Tibial artery (tissue), 4 donors: ENCODE measurements around the gene ARAP1.

Experiments
- DNase-seq, 2 donors: peaks; one replicate each; pipeline ENCODE4 v3.0.0-alpha.2; 2019
- H3K27ac ChIP-seq, 2 donors: fragments of 200-600 bp; sonication (generic) in 1 of 2; 1 replicate in 1 of 2; 2 replicates in 1 of 2; pipeline ENCODE4 v1.5.1; 2018 to 2019; ENCODE audit warnings: mild to moderate bottlenecking in 1 of 2
- H3K27me3 ChIP-seq, 2 donors: fragments of 200-600 bp; sonication (generic) in 1 of 2; one replicate each; pipeline versions ENCODE4 v1.5.1 to v1.6.0; 2016 to 2019
- H3K36me3 ChIP-seq, 3 donors: fragments of 200-600 bp; sonication (generic) in 2 of 3; one replicate each; pipeline ENCODE4 v1.5.1; 2016 to 2019; ENCODE audit warnings: mild to moderate bottlenecking in 2 of 3
- H3K4me1 ChIP-seq, 4 donors: fragments of 200-600 bp; sonication (generic) in 2 of 4; 1 replicate in 3 of 4; 2 replicates in 1 of 4; pipeline ENCODE4 v1.5.1; 2016 to 2019
- H3K4me3 ChIP-seq, 2 donors: fragments of 200-600 bp; sonication (generic) in 1 of 2; 1 replicate in 1 of 2; 2 replicates in 1 of 2; pipeline ENCODE4 v1.5.1; 2018 to 2019; ENCODE audit warnings: mild to moderate bottlenecking in 2 of 2
- H3K9me3 ChIP-seq, 3 donors: fragments of 200-600 bp; sonication (generic) in 1 of 3; one replicate each; pipeline ENCODE4 v1.5.1; 2016 to 2019
- intact Hi-C: fragments of 100-400 bp; cut with DNase I; formaldehyde crosslinking; loops from one replicate; pipeline ENCODE4 v1.15.0; 2023; ENCODE audit warnings: low total_unique reads
- TF ChIP-seq, protein P1 (sequence below), 2 experiments: fragments of 200-600 bp in 1 of 2; fragments of 450-650 bp in 1 of 2; IDR thresholded peaks; one replicate each; pipeline ENCODE4 v1.5.1; 2017 to 2019; ENCODE audit warnings: antibody characterized with exemption in 2 of 2, mild to moderate bottlenecking in 1 of 2, moderate library complexity in 1 of 2

ARAP1 gene

DNA sequence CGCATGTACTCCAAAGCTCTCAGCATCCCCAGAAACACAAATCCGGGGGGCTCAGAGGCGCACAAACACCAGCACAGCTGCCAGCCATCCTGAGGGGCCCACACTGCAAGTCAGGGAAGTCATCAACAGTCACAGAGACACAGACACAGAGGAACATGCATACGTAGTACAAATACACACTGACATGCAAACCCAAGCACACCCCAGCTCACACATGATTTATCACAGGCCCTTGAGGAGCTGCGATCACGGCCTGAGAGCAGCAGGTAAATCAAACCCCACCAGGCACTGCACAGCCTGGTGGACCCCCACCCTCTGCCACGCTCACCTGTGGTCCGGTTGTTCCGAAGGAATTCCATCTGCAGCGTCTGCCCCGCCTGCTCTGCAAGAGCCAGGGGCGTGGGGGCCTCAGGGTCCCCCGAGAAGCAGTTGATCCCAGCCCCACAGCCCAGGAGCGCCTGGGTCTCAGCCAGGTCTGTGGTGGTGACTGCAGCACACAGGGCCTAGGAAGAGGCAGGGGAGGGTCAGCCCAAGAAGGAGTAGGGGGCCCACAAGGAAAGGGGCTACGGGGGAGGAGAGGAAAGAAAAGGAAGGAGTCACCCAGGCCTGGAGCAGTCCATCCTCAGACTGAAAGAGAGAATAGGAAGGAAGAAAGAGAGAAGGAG is 49.5 kb downstream of the ARAP1 start:
- Histone ChIP-seq H3K27ac (peak overlapping the region in 1 of 2 donors; percentile 29), H3K4me3 (no peak overlapping the region), H3K4me1 (peaks cover 0 to 20% (median 13%) of the 10 kb centered on the region in 4 donors), H3K36me3 (peaks cover 45 to 99% (median 60%) of the 10 kb centered on the region in 3 donors), H3K27me3 (no peaks in the 10 kb centered on the region), H3K9me3 (no peaks in the 10 kb centered on the region)
- no peak for DNase-seq
- intact Hi-C loops: no loop called here
- TF ChIP-seq, protein P1, sequence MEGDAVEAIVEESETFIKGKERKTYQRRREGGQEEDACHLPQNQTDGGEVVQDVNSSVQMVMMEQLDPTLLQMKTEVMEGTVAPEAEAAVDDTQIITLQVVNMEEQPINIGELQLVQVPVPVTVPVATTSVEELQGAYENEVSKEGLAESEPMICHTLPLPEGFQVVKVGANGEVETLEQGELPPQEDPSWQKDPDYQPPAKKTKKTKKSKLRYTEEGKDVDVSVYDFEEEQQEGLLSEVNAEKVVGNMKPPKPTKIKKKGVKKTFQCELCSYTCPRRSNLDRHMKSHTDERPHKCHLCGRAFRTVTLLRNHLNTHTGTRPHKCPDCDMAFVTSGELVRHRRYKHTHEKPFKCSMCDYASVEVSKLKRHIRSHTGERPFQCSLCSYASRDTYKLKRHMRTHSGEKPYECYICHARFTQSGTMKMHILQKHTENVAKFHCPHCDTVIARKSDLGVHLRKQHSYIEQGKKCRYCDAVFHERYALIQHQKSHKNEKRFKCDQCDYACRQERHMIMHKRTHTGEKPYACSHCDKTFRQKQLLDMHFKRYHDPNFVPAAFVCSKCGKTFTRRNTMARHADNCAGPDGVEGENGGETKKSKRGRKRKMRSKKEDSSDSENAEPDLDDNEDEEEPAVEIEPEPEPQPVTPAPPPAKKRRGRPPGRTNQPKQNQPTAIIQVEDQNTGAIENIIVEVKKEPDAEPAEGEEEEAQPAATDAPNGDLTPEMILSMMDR (IDR thresholded peaks at IDR 0.05): no peak

- Histone ChIP-seq H3K9me3 (no peaks in the 10 kb centered on the region), H3K4me3 (no peak overlapping the region), H3K27me3 (no peaks in the 10 kb centered on the region), H3K36me3 (peaks cover 44 to 99% (median 60%) of the 10 kb centered on the region in 3 donors), H3K4me1 (peaks cover 0 to 20% (median 13%) of the 10 kb centered on the region in 4 donors), H3K27ac (no peak overlapping the region)
- no peak for DNase-seq
- TF ChIP-seq, protein P1 (IDR thresholded peaks at IDR 0.05): no peak
- intact Hi-C loops: no loop called here
Observed at GRCh38 chr11:72702096-72702495, 50.1 kb downstream of the ARAP1 start.

- no peak overlapping the region for H3K27ac ChIP-seq
- TF ChIP-seq, protein P1 (IDR thresholded peaks at IDR 0.05): no peak
- H3K27me3 ChIP-seq: no peaks in the 10 kb centered on the region
- no peak for DNase-seq
- H3K4me1 ChIP-seq: peaks cover 0 to 20% (median 13%) of the 10 kb centered on the region in 4 donors
- H3K4me3 ChIP-seq: no peak overlapping the region
- intact Hi-C loops: no loop called here
- H3K9me3 ChIP-seq: no peaks in the 10 kb centered on the region
- H3K36me3 ChIP-seq: peaks cover 44 to 99% (median 60%) of the 10 kb centered on the region in 3 donors
Observed at GRCh38 chr11:72701466-72701865, 50.7 kb downstream of the ARAP1 start.

DNA sequence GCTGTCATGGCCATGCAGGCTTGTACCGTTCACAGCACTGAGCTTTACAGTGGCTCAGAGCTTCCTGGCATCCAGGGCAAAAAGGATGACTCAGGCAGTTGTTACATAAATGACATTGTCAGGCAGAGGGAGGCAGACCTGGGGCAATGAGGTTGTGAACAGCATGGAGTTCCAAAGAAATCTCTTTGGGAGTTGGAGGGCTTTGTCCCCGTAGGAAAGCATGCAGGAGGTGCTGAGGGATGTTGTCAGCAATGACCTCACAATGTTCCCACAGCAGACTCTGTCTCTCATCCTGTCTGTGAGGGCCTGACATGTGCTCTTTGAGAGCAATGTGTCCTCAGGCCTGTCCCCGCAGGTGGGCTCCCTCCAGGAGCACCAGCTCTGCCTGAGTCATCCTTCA is 52.1 kb downstream of the ARAP1 start:
- Histone ChIP-seq H3K4me1 (peaks cover 0 to 20% (median 13%) of the 10 kb centered on the region in 4 donors), H3K27ac (no peak overlapping the region), H3K4me3 (no peak overlapping the region), H3K27me3 (no peaks in the 10 kb centered on the region), H3K9me3 (no peaks in the 10 kb centered on the region), H3K36me3 (peaks cover 46 to 99% (median 64%) of the 10 kb centered on the region in 3 donors)
- TF ChIP-seq, protein P1 (IDR thresholded peaks at IDR 0.05): no peak
- DNase-seq: no peak
- intact Hi-C loops: no loop called here

DNA sequence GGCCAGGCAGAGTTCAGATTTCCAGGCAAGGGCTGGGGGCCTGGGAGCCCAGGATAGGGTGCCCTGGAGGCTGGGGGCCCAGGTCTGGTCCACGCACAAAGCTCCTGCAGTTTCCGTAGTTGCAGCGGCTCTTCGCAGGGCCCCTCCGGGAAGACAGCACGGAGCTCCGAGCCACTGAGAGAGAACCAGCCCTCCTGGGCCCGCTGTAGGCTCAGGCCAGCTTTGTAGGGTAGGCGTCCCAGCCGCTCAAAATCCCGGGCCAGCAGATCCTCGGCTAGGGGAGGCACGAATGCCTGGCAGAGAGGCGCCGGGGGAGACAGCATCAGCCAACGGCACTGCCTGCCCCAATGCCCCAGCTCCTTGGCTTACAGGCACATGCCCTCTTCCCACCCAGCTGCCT is 54.4 kb downstream of the ARAP1 start:
- Histone ChIP-seq H3K27me3 (no peaks in the 10 kb centered on the region), H3K27ac (no peak overlapping the region), H3K4me3 (no peak overlapping the region), H3K4me1 (peaks cover 0 to 5% (median 2%) of the 10 kb centered on the region in 4 donors), H3K9me3 (no peaks in the 10 kb centered on the region), H3K36me3 (peaks cover 69 to 100% (median 86%) of the 10 kb centered on the region in 3 donors)
- TF ChIP-seq, protein P1 (IDR thresholded peaks at IDR 0.05): no peak
- intact Hi-C loops: no loop called here
- no peak for DNase-seq
